Cerebellar nuclear complex (tissue), 1 donor: Measurements from ENCODE around the gene NTNG1.

Experiments
- DNase-seq, 2 experiments: peaks; one replicate each; lab custom pipeline; 2025; lab: John Stamatoyannopoulos, UW

The NTNG1 gene

DNA sequence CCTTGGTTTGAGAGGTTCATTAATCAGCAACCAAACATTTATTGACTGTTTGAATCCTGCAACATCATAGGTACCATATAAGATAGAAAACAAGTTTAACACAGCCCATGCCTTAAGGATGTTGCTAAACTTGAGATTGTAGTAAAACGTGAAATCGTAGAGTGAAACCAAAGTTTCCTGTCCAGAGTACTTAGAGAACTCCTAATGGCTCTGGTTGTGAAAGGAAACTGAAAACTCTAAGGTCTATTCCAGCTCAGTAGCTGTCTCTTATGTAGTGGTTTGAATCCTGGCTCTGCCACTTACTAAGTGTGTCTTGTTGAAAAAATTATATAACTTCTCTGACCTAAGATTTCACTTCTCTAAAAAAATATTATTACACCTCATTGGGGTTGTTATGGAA, 310.9 kb downstream of the NTNG1 start:
- DNase-seq = no peak

GRCh38 chr1:107454791-107455190, 314.0 kb downstream of the NTNG1 start:
- DNase-seq = no peak

- no peak for DNase-seq
Observed at GRCh38 chr1:107457989-107458388, 317.1 kb downstream of the NTNG1 start.

DNA sequence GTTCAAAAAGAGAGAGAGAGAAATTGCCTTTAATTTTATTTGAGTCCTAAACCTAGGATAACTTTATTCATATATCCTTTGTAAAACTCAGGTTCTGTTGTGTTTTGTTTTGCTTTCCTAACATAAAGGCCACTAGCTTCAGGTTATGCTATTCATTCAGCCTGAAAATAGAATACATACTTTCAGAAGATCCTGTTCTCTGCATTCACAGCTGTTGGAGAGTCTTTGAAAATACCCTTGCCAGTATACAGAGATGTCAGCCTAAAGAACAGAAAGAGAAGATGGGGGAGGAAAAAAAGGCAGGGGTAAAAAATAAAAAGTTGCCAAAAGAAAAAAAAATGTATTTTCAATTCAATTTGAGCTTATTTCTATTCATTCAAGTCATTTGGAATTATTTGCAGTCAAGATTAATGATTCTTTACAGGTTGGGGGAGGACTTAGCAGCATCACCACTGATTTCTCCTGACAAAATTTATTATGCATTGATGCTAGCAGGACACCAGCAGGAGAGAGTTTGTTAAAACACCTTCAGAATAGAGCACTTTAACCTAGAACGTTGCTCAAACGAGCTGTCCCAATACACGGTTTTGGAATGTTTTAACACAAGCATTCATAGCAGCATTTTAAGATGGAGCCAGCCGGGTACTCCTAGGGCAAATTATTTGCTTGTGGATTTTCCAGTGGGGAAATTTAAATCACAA, 318.5 kb downstream of the NTNG1 start:
- DNase-seq = no peak

- DNase-seq = no peak
Observed at GRCh38 chr1:107460035-107460434, 319.2 kb downstream of the NTNG1 start.

DNA sequence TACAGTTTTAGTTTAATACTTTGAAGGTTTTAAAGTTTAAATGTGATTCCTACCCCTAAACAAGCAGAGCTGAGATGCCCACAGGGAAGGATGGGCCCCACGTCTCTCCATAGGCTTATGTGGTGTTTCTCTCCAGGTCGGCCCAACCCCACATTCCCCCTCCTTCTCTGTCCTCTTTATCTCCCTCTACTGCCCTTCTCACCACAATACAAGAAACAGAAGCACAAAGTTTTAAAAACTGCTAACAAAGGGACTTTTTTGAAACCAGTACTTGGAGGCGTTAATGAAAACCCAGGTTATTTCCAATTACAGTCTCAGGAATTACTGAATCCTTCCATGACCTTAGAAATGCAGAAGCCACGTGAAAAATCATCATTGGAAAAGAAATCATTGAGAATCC, 324.0 kb downstream of the NTNG1 start:
- DNase-seq = no peak

DNA sequence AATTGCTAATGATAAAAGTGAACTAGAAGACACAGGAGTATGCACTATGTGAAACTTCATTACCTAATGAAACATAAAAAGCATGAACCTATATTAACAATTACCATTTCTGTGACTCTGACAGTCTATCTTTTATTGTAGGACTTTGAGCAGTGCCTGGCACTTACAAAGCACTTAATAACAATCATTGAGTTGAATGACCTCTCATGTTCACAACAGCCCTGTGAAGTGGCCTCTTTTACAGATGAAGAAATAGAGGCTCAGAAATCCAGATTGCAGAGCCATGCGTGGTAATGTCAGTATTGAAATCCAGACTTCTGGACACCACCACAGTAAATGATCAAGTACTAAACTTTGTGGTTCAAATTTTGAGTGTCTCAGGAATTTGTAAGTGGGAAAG, 326.4 kb downstream of the NTNG1 start:
- no peak for DNase-seq

DNA sequence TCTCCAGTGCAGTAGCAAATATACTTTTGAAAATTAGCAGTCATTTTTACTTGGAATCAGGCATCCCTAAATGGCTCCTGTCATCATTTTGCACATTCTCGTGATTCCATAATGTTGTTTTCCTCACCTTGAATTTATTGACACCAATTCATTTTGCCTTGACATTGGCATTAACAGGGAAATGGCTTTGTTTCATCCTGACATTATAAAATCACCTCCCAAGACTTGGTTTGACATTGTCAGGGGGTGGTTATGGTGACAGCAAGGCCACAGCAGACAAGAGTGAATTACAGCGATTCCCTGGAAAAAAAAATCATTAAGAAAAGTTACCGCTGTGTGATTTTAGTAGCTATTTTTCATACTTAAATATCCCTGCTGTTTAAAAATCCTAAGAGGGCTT, 327.0 kb downstream of the NTNG1 start:
- no peak for DNase-seq

DNA sequence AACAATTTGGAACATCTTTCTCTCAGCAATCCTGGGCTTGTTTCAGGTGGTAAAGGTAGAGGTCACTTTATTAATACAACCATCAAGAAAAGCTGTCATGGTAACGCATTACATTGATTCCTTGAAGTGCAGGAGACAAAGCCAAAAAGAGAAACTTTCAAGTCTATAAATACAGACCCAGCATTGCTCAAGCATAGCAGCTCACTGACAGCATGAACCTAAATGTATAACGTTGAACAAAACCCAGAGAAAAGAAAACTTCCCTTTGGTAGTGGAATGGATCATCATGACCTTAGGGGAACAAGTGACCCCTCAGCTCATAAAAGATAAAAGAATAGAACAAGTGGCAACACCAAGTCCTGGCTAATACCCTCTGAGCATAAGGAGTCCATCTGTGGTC, 332.2 kb downstream of the NTNG1 start:
- DNase-seq = no peak

- DNase-seq = no peak
Observed at GRCh38 chr1:107474877-107475612, 334.2 kb downstream of the NTNG1 start.

- no peak for DNase-seq
Observed at GRCh38 chr1:107477233-107477632, 336.4 kb downstream of the NTNG1 start.

GRCh38 chr1:107479865-107480350, 339.1 kb downstream of the NTNG1 start:
- no peak for DNase-seq

- no peak for DNase-seq
Observed at GRCh38 chr1:107480548-107481415, 339.9 kb downstream of the NTNG1 start.

DNA sequence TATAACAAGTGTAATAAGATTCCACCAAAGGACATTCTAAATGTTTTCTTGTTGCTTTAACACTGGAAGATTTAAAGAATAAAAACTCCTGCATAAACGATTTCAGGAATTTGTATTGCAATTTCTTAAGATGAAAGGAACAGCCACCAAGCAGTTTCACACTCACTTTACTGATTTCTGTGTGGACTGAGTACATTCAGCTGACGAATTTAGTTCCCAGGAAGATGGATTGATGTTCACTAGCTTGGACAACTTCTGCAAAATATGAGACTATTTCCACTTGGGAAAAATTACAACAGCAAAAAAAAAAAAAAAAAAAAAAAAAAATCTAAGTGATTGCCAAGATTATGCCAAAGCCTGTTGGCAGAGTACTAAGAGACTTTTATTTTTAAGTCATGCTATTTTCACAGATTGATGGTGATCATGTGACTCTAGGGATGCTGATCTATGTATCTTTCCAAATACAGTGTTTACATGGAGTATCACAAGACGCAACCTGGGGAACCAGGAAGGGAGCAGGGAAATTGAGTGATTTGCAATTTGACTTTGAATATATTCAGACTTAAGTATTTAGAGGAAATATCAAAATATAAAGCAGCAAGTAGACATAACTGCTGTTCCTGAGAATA, 341.0 kb downstream of the NTNG1 start:
- no peak for DNase-seq

GRCh38 chr1:107483949-107484348, 343.1 kb downstream of the NTNG1 start:
- no peak for DNase-seq

DNA sequence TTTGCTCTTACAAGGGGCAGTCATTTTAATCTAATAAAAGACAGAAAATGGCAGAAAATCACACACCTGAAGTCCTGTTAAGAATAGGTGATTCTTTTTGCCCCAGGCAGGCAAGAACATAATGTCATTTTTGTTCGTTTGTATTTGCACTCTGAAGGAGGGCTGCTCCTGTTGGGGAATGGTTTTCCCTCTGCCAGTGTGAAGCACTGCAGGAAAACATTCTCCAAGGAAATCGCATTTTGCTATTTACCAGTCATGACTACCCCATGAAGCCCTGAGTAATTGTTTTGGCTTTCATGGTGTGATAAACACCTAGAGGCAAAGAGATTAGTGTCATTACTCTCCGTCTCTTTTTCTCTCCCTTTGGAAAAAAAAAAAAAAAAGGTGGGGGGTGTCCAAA, 345.5 kb downstream of the NTNG1 start:
- no peak for DNase-seq

GRCh38 chr1:107487506-107487905, 346.7 kb downstream of the NTNG1 start:
- no peak for DNase-seq

GRCh38 chr1:107491582-107491981, 350.7 kb downstream of the NTNG1 start:
- no peak for DNase-seq

DNA sequence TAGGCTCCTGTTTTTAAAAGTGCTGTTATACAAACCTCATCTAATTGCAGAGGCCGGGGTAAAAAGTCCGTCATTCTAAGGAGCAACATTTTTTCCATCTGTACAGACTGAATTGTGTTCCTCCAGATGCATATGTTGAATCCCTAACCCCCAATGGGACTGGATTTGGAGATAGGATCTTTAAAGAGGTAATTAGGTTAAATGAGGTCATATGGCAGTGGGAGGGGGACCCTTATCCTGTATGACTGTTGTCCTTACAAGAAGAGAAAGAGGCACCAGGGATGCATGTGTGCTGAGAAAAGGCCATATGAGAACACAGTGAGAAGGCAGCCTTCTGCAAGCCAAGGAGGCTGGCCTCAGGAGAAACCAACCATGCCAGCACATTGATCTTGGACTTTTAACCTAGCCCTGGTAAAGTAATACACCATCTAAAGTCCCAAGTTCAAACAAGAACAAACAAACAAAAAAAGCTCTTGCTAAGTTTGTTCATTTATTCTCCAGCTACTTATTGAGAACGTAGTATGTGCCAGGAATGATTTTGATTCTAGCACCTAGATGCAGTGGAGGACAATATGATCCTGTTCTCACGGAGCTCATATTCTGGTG, 352.4 kb downstream of the NTNG1 start:
- no peak for DNase-seq

GRCh38 chr1:107494061-107494460, 353.2 kb downstream of the NTNG1 start:
- no peak for DNase-seq

DNA sequence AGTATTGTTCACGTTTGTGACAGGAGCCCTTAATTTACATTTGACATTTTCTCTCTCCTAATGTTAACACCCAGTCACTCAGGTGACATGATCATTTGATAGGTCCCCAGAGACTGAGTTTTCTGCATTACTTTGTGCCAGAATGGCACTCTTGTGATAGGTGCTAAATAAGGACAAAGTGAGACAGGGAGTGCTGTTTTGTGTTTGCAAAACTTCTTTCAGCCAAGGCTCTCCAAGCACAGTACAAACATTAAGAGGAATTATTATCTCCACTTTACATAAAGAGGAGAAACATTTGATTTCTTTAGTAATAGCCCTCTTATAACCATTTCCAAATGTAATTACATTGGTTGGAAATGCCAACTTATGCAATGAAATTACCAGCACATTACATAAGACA, 355.2 kb downstream of the NTNG1 start:
- DNase-seq = no peak
